Sigmoid colon (tissue), 4 donors: ENCODE results near the gene MAD2L2.

ENCODE experiments used
- CTCF ChIP-seq, 4 experiments: fragments of 450-650 bp in 3 of 4; fragments of 200-600 bp in 1 of 4; IDR thresholded peaks; one replicate each; pipeline ENCODE4 v1.5.1; 2016 to 2019; ENCODE audit warnings: antibody characterized with exemption in 4 of 4, mild to moderate bottlenecking in 3 of 4, moderate library complexity in 2 of 4
- POLR2AphosphoS5 ChIP-seq, 4 donors: sonication (generic); formaldehyde crosslinking; IDR thresholded peaks; one replicate each; pipeline ENCODE4 v1.6.1; 2017; ENCODE audit warnings: antibody characterized with exemption in 4 of 4

- TF ChIP-seq CTCF (IDR thresholded peaks at IDR 0.05), result no peak
- TF ChIP-seq POLR2AphosphoS5 (IDR thresholded peaks at IDR 0.05), result no peak
Observed at GRCh38 chr1:11693917-11694316, 13.0 kb upstream of the MAD2L2 start.
